K562 (cell line): ENCODE data around the gene EIF2S3. TPM values are rescaled to one million over a fixed set of nuclear protein-coding genes. Genes with fewer than 3 reads are reported as not detected.

ENCODE experiments used
- ATAC-seq: fragments of 200-7000 bp; cut with Tn5 transposase; 3 replicates; pipeline ENCODE4 v1.9.1; 2020; ENCODE audit warnings: moderate library complexity
- BruUV-seq: library from RNA; stranded (reverse); fragments of 400-500 nt; replicated peaks from 2 replicates; lab custom pipeline; 2021; lab: Mats Ljungman, UMichigan
- CTCF ChIA-PET: fragments of 300-600 bp; formaldehyde crosslinking; extraction: SDS; loops from one replicate; lab custom pipeline; 2021; ENCODE audit warnings: low intra/inter-chr PET ratio; lab: Yijun Ruan, JAX
- POLR2A ChIA-PET: fragments of 300-600, 350-650 bp; sonication (Branson Sonifier 250); formaldehyde crosslinking; extraction: SDS; loops from one replicate; lab custom pipeline; 2021; ENCODE audit warnings: antibody characterized with exemption, inconsistent platforms; lab: Yijun Ruan, JAX
- DNase-seq, 4 experiments: peaks; one replicate each; pipeline versions ENCODE4 v3.0.0 to v3.0.0-alpha.2; 2011 to 2018; ENCODE audit warnings: low spot score in 3 of 4, mixed read lengths in 3 of 4; ENCODE audit errors: extremely low read depth in 1 of 4
- FAIRE-seq: peaks from 2 replicates; lab custom pipeline; 2011; peaks lifted over from hg19 to GRCh38; lab: Jason Lieb, UNC
- H2AFZ ChIP-seq: 2 replicates; pipeline ENCODE4 v1.6.0; 2011; ENCODE audit warnings: low read depth, low read length, control low read depth, inconsistent platforms
- H3K27ac ChIP-seq: fragments of 200-600 bp; 3 replicates; pipeline ENCODE4 v1.8.0; 2011; ENCODE audit warnings: low read depth, mild to moderate bottlenecking, control low read depth, inconsistent platforms, low read length, moderate library complexity, mixed read lengths; ENCODE audit errors: extremely low read depth
- H3K27me3 ChIP-seq, 2 experiments: fragments of 300-600 bp in 1 of 2; 2 replicates in 1 of 2; 3 replicates in 1 of 2; pipeline versions ENCODE4 v1.6.0 to v1.8.0; 2011; ENCODE audit warnings: inconsistent platforms in 2 of 2, low read length in 2 of 2, mild to moderate bottlenecking in 1 of 2, mixed read lengths in 1 of 2, moderate library complexity in 1 of 2; ENCODE audit not compliant: control insufficient read depth in 2 of 2, insufficient read depth in 2 of 2
- H3K36me3 ChIP-seq: fragments of 300-600 bp; 3 replicates; pipeline ENCODE4 v1.8.0; 2011; ENCODE audit warnings: mild to moderate bottlenecking, low read length, inconsistent platforms; ENCODE audit not compliant: control insufficient read depth, insufficient read depth
- H3K4me1 ChIP-seq, 2 experiments: fragments of 200-600 bp in 1 of 2; replicated peaks in 1 of 2; 2 replicates in 1 of 2; 3 replicates in 1 of 2; pipeline versions ENCODE4 v1.5.1 to v1.8.0; 2011; ENCODE audit warnings: inconsistent platforms in 2 of 2, low read length in 2 of 2, mild to moderate bottlenecking in 1 of 2, mixed read lengths in 1 of 2, moderate library complexity in 1 of 2; ENCODE audit not compliant: control insufficient read depth in 2 of 2, insufficient read depth in 2 of 2
- H3K4me2 ChIP-seq: 2 replicates; pipeline ENCODE4 v1.6.1; 2011; ENCODE audit warnings: low read length, control low read depth, inconsistent platforms, mixed read lengths; ENCODE audit not compliant: insufficient read depth
- H3K4me3 ChIP-seq: fragments of 200-600 bp; sonication (generic), shearing (Covaris generic); 2 replicates; pipeline ENCODE4 v1.5.1; 2016; ENCODE audit warnings: control low read depth, inconsistent platforms
- H3K79me2 ChIP-seq: fragments of 200-600 bp; 3 replicates; pipeline ENCODE4 v1.8.0; 2011; ENCODE audit warnings: low read length, inconsistent platforms; ENCODE audit not compliant: control insufficient read depth, insufficient read depth
- H3K9ac ChIP-seq, 2 experiments: 2 replicates each; pipeline versions ENCODE4 v1.6.0 to v1.6.1; 2011; ENCODE audit warnings: low read depth in 2 of 2, low read length in 2 of 2, control low read depth in 1 of 2, inconsistent platforms in 1 of 2, mild to moderate bottlenecking in 1 of 2, mixed read lengths in 1 of 2; ENCODE audit not compliant: insufficient read depth in 1 of 2
- H3K9me1 ChIP-seq: one replicate; pipeline ENCODE4 v1.6.0; 2011; ENCODE audit warnings: inconsistent platforms, mild to moderate bottlenecking, low read length, moderate library complexity; ENCODE audit not compliant: control insufficient read depth, insufficient read depth
- H3K9me3 ChIP-seq: replicated peaks from 2 replicates; pipeline ENCODE4 v1.5.1; 2011; ENCODE audit warnings: low read depth, low read length, inconsistent platforms; ENCODE audit not compliant: control insufficient read depth, insufficient read depth
- H4K20me1 ChIP-seq: replicated peaks from 2 replicates; pipeline ENCODE4 v1.6.1; 2011; ENCODE audit warnings: low read length, inconsistent platforms, mixed read lengths; ENCODE audit not compliant: control insufficient read depth, insufficient read depth
- HMG20A ChIP-seq: fragments of 450-650 bp; formaldehyde crosslinking; conservative IDR thresholded peaks from 2 replicates; pipeline ENCODE4 v1.4.0; 2020; ENCODE audit warnings: mild to moderate bottlenecking, mixed read lengths
- IRF2 ChIP-seq: sonication (generic); formaldehyde crosslinking; IDR thresholded peaks from 2 replicates; pipeline ENCODE4 v1.8.1; 2022; ENCODE audit warnings: mild to moderate bottlenecking, missing genetic modification reagents
- IRF9 ChIP-seq: fragments of 450-650 bp; IDR thresholded peaks from 2 replicates; pipeline ENCODE4 v1.6.1; 2016; ENCODE audit warnings: missing biosample characterization, missing genetic modification characterization
- NELFE ChIP-seq: IDR thresholded peaks from 2 replicates; pipeline ENCODE4 v1.6.1; 2011; ENCODE audit warnings: mild to moderate bottlenecking; ENCODE audit not compliant: insufficient read depth, insufficient read length
- NKRF ChIP-seq: fragments of 450-650 bp; IDR thresholded peaks from 2 replicates; pipeline ENCODE4 v1.6.1; 2016; ENCODE audit warnings: borderline replicate concordance
- NR1H2 ChIP-seq: sonication (generic); formaldehyde crosslinking; IDR thresholded peaks from 2 replicates; pipeline ENCODE4 v1.4.0; 2020; ENCODE audit warnings: mild to moderate bottlenecking, missing genetic modification reagents
- PRDM10 ChIP-seq: fragments of 450-650 bp; IDR thresholded peaks from 2 replicates; pipeline ENCODE4 v1.6.1; 2018; ENCODE audit not compliant: partially characterized antibody
- PRMT5 ChIP-seq: sonication (generic); formaldehyde crosslinking; IDR thresholded peaks from 2 replicates; pipeline ENCODE4 v1.5.0; 2020; ENCODE audit warnings: missing genetic modification reagents
- RFX7 ChIP-seq: fragments of 250-450 bp; sonication (Bioruptor Pico); IDR thresholded peaks from 2 replicates; pipeline ENCODE4 v1.5.1; 2021; ENCODE audit warnings: mild to moderate bottlenecking
- SIN3A ChIP-seq, 2 experiments: fragments of 150-350 bp in 1 of 2; IDR thresholded peaks; 2 replicates each; pipeline ENCODE4 v1.6.1; 2011 to 2016; ENCODE audit warnings: borderline replicate concordance in 2 of 2, low read depth in 2 of 2, low read length in 2 of 2, mild to moderate bottlenecking in 2 of 2, moderate library complexity in 2 of 2; ENCODE audit not compliant: control insufficient read depth in 1 of 2
- SMAD1 ChIP-seq: fragments of 150-350 bp; IDR thresholded peaks from 2 replicates; pipeline ENCODE4 v1.6.1; 2014; ENCODE audit warnings: low read length, low read depth; ENCODE audit not compliant: partially characterized antibody
- SP1 ChIP-seq: sonication (generic); formaldehyde crosslinking; IDR thresholded peaks from 2 replicates; pipeline ENCODE4 v1.8.1; 2022; ENCODE audit warnings: mild to moderate bottlenecking, missing genetic modification reagents
- TFAM ChIP-seq: fragments of 250-450 bp; sonication (Bioruptor Pico); conservative IDR thresholded peaks from 2 replicates; pipeline ENCODE4 v1.5.0; 2021; ENCODE audit warnings: mild to moderate bottlenecking, moderate library complexity
- ZNF140 ChIP-seq: fragments of 250-450 bp; sonication (Bioruptor Pico); IDR thresholded peaks from 2 replicates; pipeline ENCODE4 v1.8.0; 2021; ENCODE audit warnings: moderate library complexity, mild to moderate bottlenecking, inconsistent platforms
- WGBS: fragments of 100-300 bp; shearing (Covaris generic); methylation state at CpG from one replicate; pipeline ENCODE4 v1.1.6; 2016; ENCODE audit warnings: low coverage, mixed read lengths; ENCODE audit not compliant: insufficient coverage; ENCODE audit errors: missing lambda C conversion rate; 5-methylcytosine and 5-hydroxymethylcytosine counted together
- in situ Hi-C: fragments of 300-500 bp; cut with MboI; formaldehyde crosslinking; loops from 4 replicates; pipeline ENCODE4 v1.15.0; 2018; ENCODE audit warnings: inconsistent platforms, mixed read lengths
- intact Hi-C: fragments of 100-400 bp; cut with micrococcal nuclease; formaldehyde crosslinking; loops from 2 replicates; pipeline ENCODE4 v1.14.2; 2022
- polyA plus RNA-seq, 8 experiments: library from polyadenylated mRNA; depleted of rRNA in 4 of 8; stranded (reverse) in 5 of 8; unstranded in 3 of 8; fragments of >200 nt; fragmentation: Nextera tagmentation in 2 of 8; fragmentation: Illumina TruSeq in 1 of 8; extraction: Ambion mirVana in 2 of 8; extraction: Trizol in 1 of 8; gene quantifications; 2 replicates each; pipeline versions ENCODE4 v1.2.1 to v1.2.3, GENCODE V29; 2011 to 2014; ENCODE audit warnings: inconsistent platforms in 1 of 8, missing spikeins in 1 of 8
- total RNA-seq, 7 experiments: library from RNA; depleted of rRNA in 6 of 7; stranded (reverse); fragments of >200 nt in 6 of 7; fragmentation: Illumina TruSeq in 2 of 7; extraction: Trizol in 2 of 7; gene quantifications; 2 replicates each; pipeline versions ENCODE4 v1.2.1 to v1.2.3, GENCODE V29; 2011 to 2021; ENCODE audit warnings: low replicate concordance in 1 of 7

The EIF2S3 gene
- total and polyA plus RNA-seq, 9 of the 15 experiments (the other 6 are each of a cell fraction or from before 2014, with no cell fraction given): 148 to 439 (median 275) TPM

- TF ChIP-seq NKRF: no peak
- no peak for TF ChIP-seq SMAD1
- TF ChIP-seq RFX7: no peak
- no peak for TF ChIP-seq PRMT5 (CRISPR knock-in tag)
- no peak for TF ChIP-seq SP1 (CRISPR knock-in tag)
- TF ChIP-seq NELFE: no peak
- no peak for TF ChIP-seq SIN3A (IDR thresholded peaks at IDR 0.05; ENCODE audit: borderline replicate concordance in 2 of 2, control insufficient read depth in 1 of 2, low read depth in 2 of 2, low read length in 2 of 2)
- no peak for TF ChIP-seq NR1H2 (CRISPR knock-in tag)
- TF ChIP-seq IRF2 (CRISPR knock-in tag): no peak
- TF ChIP-seq, all 486 proteins: peak for 0
Observed at GRCh38 chrX:24034485-24034884, 20.3 kb upstream of the EIF2S3 start (continued).

GRCh38 chrX:24037729-24038128, 17.0 kb upstream of the EIF2S3 start:
- CTCF ChIA-PET: no interaction called here
- ATAC-seq (no peak), FAIRE-seq (no peak), DNase-seq (no peak)
- POLR2A ChIA-PET: no interaction called here
- Histone ChIP-seq H3K9me3 (no peaks in the 10 kb centered on the region), H2AFZ (no peak overlapping the region), H3K27ac (no peak overlapping the region), H3K79me2 (no peaks in the 10 kb centered on the region), H3K9me1 (no peaks in the 10 kb centered on the region), H3K36me3 (no peaks in the 10 kb centered on the region), H4K20me1 (no peaks in the 10 kb centered on the region), H3K4me3 (no peak overlapping the region), H3K4me1 (no peaks in the 10 kb centered on the region; a peak in 1 of 5 replicates), H3K4me2 (no peak overlapping the region), H3K27me3 (no peaks in the 10 kb centered on the region), H3K9ac (no peak overlapping the region)
- 42% methylated on average over 3 of the region's 4 CpGs for WGBS
- intact Hi-C loops (no loop called here), in situ Hi-C loops (no loop called here)
- no TSS peak for BruUV-seq
- TF ChIP-seq TFAM (CRISPR knock-in tag): no peak
- TF ChIP-seq PRDM10: no peak
- TF ChIP-seq ZNF140 (CRISPR knock-in tag): no peak
- TF ChIP-seq IRF9 (tag): no peak
- no peak for TF ChIP-seq HMG20A (CRISPR knock-in tag)
